H9 (cell line): ENCODE data around the gene TBC1D4. TPM values are rescaled to one million over a fixed set of nuclear protein-coding genes. Genes with fewer than 3 reads are reported as not detected.

ENCODE experiments used
- DNase-seq: peaks from one replicate; pipeline ENCODE4 v3.0.0-alpha.2; 2017
- H2AFZ ChIP-seq: one replicate; pipeline ENCODE4 v1.6.1; 2013; ENCODE audit warnings: mild to moderate bottlenecking, low read length, control low read depth, moderate library complexity
- H2AK5ac ChIP-seq: 2 replicates; pipeline ENCODE4 v1.6.1; 2013; ENCODE audit warnings: low read length, control low read depth, mixed read lengths; ENCODE audit not compliant: insufficient read length
- H2BK120ac ChIP-seq: one replicate; pipeline ENCODE4 v1.6.1; 2013; ENCODE audit warnings: low read depth, mild to moderate bottlenecking, low read length, control low read depth, inconsistent platforms; ENCODE audit not compliant: poor library complexity, severe bottlenecking
- H2BK12ac ChIP-seq: 2 replicates; pipeline ENCODE4 v1.6.1; 2013; ENCODE audit warnings: low read length, control low read depth, mixed read lengths, low read depth; ENCODE audit not compliant: insufficient read length
- H2BK15ac ChIP-seq: 2 replicates; pipeline ENCODE4 v1.6.1; 2013; ENCODE audit warnings: low read depth, low read length, control low read depth
- H2BK20ac ChIP-seq: one replicate; pipeline ENCODE4 v1.6.1; 2013; ENCODE audit warnings: low read depth, mild to moderate bottlenecking, low read length, control low read depth, inconsistent platforms; ENCODE audit not compliant: poor library complexity, severe bottlenecking
- H2BK5ac ChIP-seq: 2 replicates; pipeline ENCODE4 v1.6.1; 2013; ENCODE audit warnings: low read length, control low read depth, mixed read lengths; ENCODE audit not compliant: insufficient read length
- H3K14ac ChIP-seq: 2 replicates; pipeline ENCODE4 v1.6.1; 2013; ENCODE audit warnings: low read length, control low read depth; ENCODE audit not compliant: insufficient read depth
- H3K18ac ChIP-seq: 2 replicates; pipeline ENCODE4 v1.6.1; 2013; ENCODE audit warnings: low read depth, mild to moderate bottlenecking, mixed read lengths, low read length, control low read depth; ENCODE audit not compliant: insufficient read length
- H3K23ac ChIP-seq: 2 replicates; pipeline ENCODE4 v1.6.1; 2013; ENCODE audit warnings: low read length, control low read depth, mixed read lengths, low read depth; ENCODE audit not compliant: insufficient read length
- H3K23me2 ChIP-seq: 2 replicates; pipeline ENCODE4 v1.6.1; 2013; ENCODE audit warnings: low read depth, mild to moderate bottlenecking, mixed read lengths, low read length, control low read depth; ENCODE audit not compliant: insufficient read length, poor library complexity, severe bottlenecking
- H3K27ac ChIP-seq: 2 replicates; pipeline ENCODE4 v1.5.1; 2013; ENCODE audit warnings: low read length, control low read depth, mixed read lengths, low read depth; ENCODE audit not compliant: insufficient read length
- H3K27me3 ChIP-seq: 2 replicates; pipeline ENCODE4 v1.6.1; 2013; ENCODE audit warnings: low read length, control low read depth, inconsistent platforms; ENCODE audit not compliant: insufficient read depth
- H3K4ac ChIP-seq: 2 replicates; pipeline ENCODE4 v1.6.1; 2013; ENCODE audit warnings: low read depth, mild to moderate bottlenecking, control low read depth, inconsistent platforms, low read length, moderate library complexity
- H3K4me1 ChIP-seq: 2 replicates; pipeline ENCODE4 v1.6.1; 2013; ENCODE audit warnings: low read length, control low read depth, inconsistent platforms; ENCODE audit not compliant: insufficient read depth
- H3K4me2 ChIP-seq: 2 replicates; pipeline ENCODE4 v1.6.1; 2013; ENCODE audit warnings: low read length, control low read depth, mixed read lengths; ENCODE audit not compliant: insufficient read length, insufficient read depth
- H3K56ac ChIP-seq: 2 replicates; pipeline ENCODE4 v1.6.1; 2013; ENCODE audit warnings: low read depth, mild to moderate bottlenecking, mixed read lengths, low read length, control low read depth; ENCODE audit not compliant: insufficient read length
- H3K79me1 ChIP-seq: 2 replicates; pipeline ENCODE4 v1.6.1; 2013; ENCODE audit warnings: low read depth, mild to moderate bottlenecking, moderate library complexity, low read length, control low read depth, inconsistent platforms; ENCODE audit not compliant: insufficient read depth, poor library complexity, severe bottlenecking
- H3K79me2 ChIP-seq: 2 replicates; pipeline ENCODE4 v1.6.1; 2013; ENCODE audit warnings: low read length, control low read depth, inconsistent platforms; ENCODE audit not compliant: insufficient read depth
- H3K9ac ChIP-seq: 2 replicates; pipeline ENCODE4 v1.6.1; 2013; ENCODE audit warnings: low read length, control low read depth, mixed read lengths; ENCODE audit not compliant: insufficient read length; ENCODE audit errors: extremely low read depth
- H3K9me3 ChIP-seq: one replicate; pipeline ENCODE4 v1.6.1; 2013; ENCODE audit warnings: low read depth, low read length, inconsistent platforms; ENCODE audit not compliant: control insufficient read depth
- H3T11ph ChIP-seq: one replicate; pipeline ENCODE4 v1.6.1; 2013; ENCODE audit warnings: mild to moderate bottlenecking, low read length, control low read depth, inconsistent platforms
- H4K20me1 ChIP-seq: one replicate; pipeline ENCODE4 v1.6.1; 2013; ENCODE audit not compliant: control insufficient read depth, insufficient read length, insufficient read depth
- H4K5ac ChIP-seq: 2 replicates; pipeline ENCODE4 v1.6.1; 2013; ENCODE audit warnings: low read depth, mild to moderate bottlenecking, mixed read lengths, low read length, control low read depth; ENCODE audit not compliant: insufficient read length
- H4K8ac ChIP-seq: replicated peaks from 2 replicates; pipeline ENCODE4 v1.6.1; 2013; ENCODE audit warnings: low read length, control low read depth, mixed read lengths, low read depth; ENCODE audit not compliant: insufficient read length
- H4K91ac ChIP-seq: 2 replicates; pipeline ENCODE4 v1.6.1; 2013; ENCODE audit warnings: low read depth, mild to moderate bottlenecking, moderate library complexity, mixed read lengths, low read length, control low read depth; ENCODE audit not compliant: insufficient read length
- H3K27ac Mint-ChIP-seq, 3 experiments: 2 replicates in 2 of 3; 3 replicates in 1 of 3; pipeline ENCODE4 v1.8.0; 2020 to 2021; ENCODE audit warnings: mixed read lengths in 3 of 3, mild to moderate bottlenecking in 1 of 3, moderate library complexity in 1 of 3
- H3K27me3 Mint-ChIP-seq: 2 replicates; pipeline ENCODE4 v1.8.0; 2021; ENCODE audit warnings: low read depth, mild to moderate bottlenecking, moderate library complexity, mixed read lengths
- H3K36me3 Mint-ChIP-seq, 3 experiments: 2 replicates in 2 of 3; 3 replicates in 1 of 3; pipeline ENCODE4 v1.8.0; 2020 to 2021; ENCODE audit warnings: low read depth in 3 of 3, mixed read lengths in 3 of 3; ENCODE audit not compliant: insufficient read depth in 1 of 3
- H3K4me1 Mint-ChIP-seq, 2 experiments: 2 replicates each; pipeline ENCODE4 v1.8.0; 2020; ENCODE audit warnings: mixed read lengths in 2 of 2
- H3K4me3 Mint-ChIP-seq, 2 experiments: 2 replicates in 1 of 2; 3 replicates in 1 of 2; pipeline ENCODE4 v1.8.0; 2020 to 2021; ENCODE audit warnings: mild to moderate bottlenecking in 2 of 2, mixed read lengths in 2 of 2, moderate library complexity in 1 of 2
- H3K9me3 Mint-ChIP-seq, 2 experiments: 2 replicates in 1 of 2; 3 replicates in 1 of 2; pipeline ENCODE4 v1.8.0; 2020; ENCODE audit warnings: mild to moderate bottlenecking in 2 of 2, mixed read lengths in 2 of 2, moderate library complexity in 1 of 2
- CTCF ChIP-seq: fragments of 200-600 bp; sonication (generic); conservative IDR thresholded peaks from 3 replicates; pipeline ENCODE4 v1.8.0; 2021; ENCODE audit warnings: antibody characterized with exemption, mild to moderate bottlenecking
- whole genome bisulfite sequencing: extraction: QIAGEN DNeasy Blood & Tissue Kit; methylation state at CpG from one replicate; pipeline ENCODE4 v1.1.7; 2013; ENCODE audit warnings: missing lambda C conversion rate, low lambda C conversion rate, mixed read lengths; ENCODE audit not compliant: insufficient read length; ENCODE audit errors: extremely low coverage; 5-methylcytosine and 5-hydroxymethylcytosine counted together
- total RNA-seq: library from RNA; stranded (reverse); gene quantifications from 2 replicates; pipeline ENCODE4 v1.2.1, GENCODE V29; 2021

Gene TBC1D4
- total RNA-seq, 1 experiment from 2014 or later: 10.5 TPM

- Histone ChIP-seq H2BK5ac (no peak overlapping the region), H3K4ac (no peak overlapping the region), H3K9ac (no peak overlapping the region), H3K23ac (no peak overlapping the region), H4K5ac (no peak overlapping the region), H3K14ac (no peak overlapping the region), H2AK5ac (no peak overlapping the region), H2AFZ (no peak overlapping the region), H4K91ac (no peak overlapping the region), H3K9me3 (no peaks in the 10 kb centered on the region), H3K4me2 (no peak overlapping the region), H4K8ac (no peak overlapping the region), H2BK20ac (no peak overlapping the region), H2BK15ac (no peak overlapping the region), H3K79me2 (0 out of 2 replicates have a peak, but pooled peaks cover 1% of the 10 kb centered on the region), H4K20me1 (no peaks in the 10 kb centered on the region), H3K27ac (no peak overlapping the region), H3K56ac (no peak overlapping the region), H3T11ph (no peak overlapping the region), H3K23me2 (no peaks in the 10 kb centered on the region), H2BK12ac (no peak overlapping the region), H3K79me1 (peaks cover 2% of the 10 kb centered on the region), H2BK120ac (no peak overlapping the region), H3K27me3 (no peaks in the 10 kb centered on the region), H3K4me1 (peaks cover 2% of the 10 kb centered on the region; the same call in 1 of the 2 replicates), H3K18ac (no peak overlapping the region)
- no peaks in the 10 kb centered on the region for H3K9me3 Mint-ChIP-seq
- H3K4me3 Mint-ChIP-seq: no peak overlapping the region
- WGBS: no CpG with 5 or more reads among the region's 2 CpGs
- no peak for DNase-seq
- no peaks in the 10 kb centered on the region for H3K27me3 Mint-ChIP-seq
- H3K4me1 Mint-ChIP-seq: peaks cover 0 to 10% of the 10 kb centered on the region in 2 experiments; a peak in 2 of 4 replicates
- no peak for TF ChIP-seq CTCF
- H3K27ac Mint-ChIP-seq: no peak overlapping the region
- H3K36me3 Mint-ChIP-seq: no peaks in the 10 kb centered on the region
These were observed 106.6 kb downstream of the TBC1D4 start for GRCh38 chr13:75375329-75375728.
